Peyer's patch (tissue), 4 donors: ENCODE data around the gene COL2A1. TPM values are rescaled to one million over a fixed set of nuclear protein-coding genes. Genes with fewer than 3 reads are reported as not detected.
A peak's percentile ranks its signal among the peaks of the same experiment; 100 is the strongest.

Experiments
- DNase-seq, 3 donors: peaks; one replicate each; pipeline ENCODE4 v3.0.0-alpha.2; 2017 to 2019
- H3K27ac ChIP-seq, 4 donors: fragments of 200-600 bp; sonication (generic); one replicate each; pipeline ENCODE4 v1.5.1; 2016 to 2019
- H3K27me3 ChIP-seq, 2 donors: fragments of 200-600 bp; sonication (generic); one replicate each; pipeline ENCODE4 v1.5.1; 2019
- H3K36me3 ChIP-seq, 3 donors: fragments of 200-600 bp; sonication (generic); one replicate each; pipeline ENCODE4 v1.5.1; 2016 to 2019
- H3K4me1 ChIP-seq, 4 donors: fragments of 200-600 bp; sonication (generic); one replicate each; pipeline ENCODE4 v1.5.1; 2016 to 2019
- H3K4me3 ChIP-seq, 4 donors: fragments of 200-600 bp; sonication (generic); 1 replicate in 3 of 4; 2 replicates in 1 of 4; pipeline ENCODE4 v1.5.1; 2016 to 2019; ENCODE audit warnings: mild to moderate bottlenecking in 1 of 4
- H3K9me3 ChIP-seq, 4 donors: fragments of 200-600 bp; sonication (generic); one replicate each; pipeline ENCODE4 v1.5.1; 2016 to 2019; ENCODE audit warnings: mild to moderate bottlenecking in 1 of 4
- POLR2A ChIP-seq, 2 donors: fragments of 450-650 bp; IDR thresholded peaks; one replicate each; pipeline ENCODE4 v1.5.1; 2017; ENCODE audit warnings: antibody characterized with exemption in 2 of 2, mild to moderate bottlenecking in 2 of 2, moderate library complexity in 2 of 2
- total RNA-seq, 4 donors: library from RNA; depleted of rRNA; stranded (reverse); fragments of >200 nt; gene quantifications; one replicate each; pipeline ENCODE4 v1.1.0, GENCODE V29; 2016
- TF ChIP-seq, protein P1 (sequence below), 6 experiments: fragments of 450-650 bp in 4 of 6; fragments of 200-600 bp in 2 of 6; sonication (generic) in 1 of 6; IDR thresholded peaks; one replicate each; pipeline ENCODE4 v1.5.1; 2017 to 2019; ENCODE audit warnings: antibody characterized with exemption in 6 of 6, mild to moderate bottlenecking in 3 of 6, moderate library complexity in 1 of 6

Gene COL2A1
- total RNA-seq, 4 donors from 2014 or later: 0.18 to 6.6 (median 0.27) TPM; not detected in 1

GRCh38 chr12:47980197-47980596 lies 24.1 kb downstream of the COL2A1 start:
- no peak overlapping the region for H3K27ac ChIP-seq
- no peak overlapping the region for H3K4me3 ChIP-seq
- no peaks in the 10 kb centered on the region for H3K36me3 ChIP-seq
- H3K4me1 ChIP-seq: peaks cover 0 to 9% (median 0%) of the 10 kb centered on the region in 4 donors
- TF ChIP-seq POLR2A (IDR thresholded peaks at IDR 0.05): no peak
- TF ChIP-seq, protein P1, sequence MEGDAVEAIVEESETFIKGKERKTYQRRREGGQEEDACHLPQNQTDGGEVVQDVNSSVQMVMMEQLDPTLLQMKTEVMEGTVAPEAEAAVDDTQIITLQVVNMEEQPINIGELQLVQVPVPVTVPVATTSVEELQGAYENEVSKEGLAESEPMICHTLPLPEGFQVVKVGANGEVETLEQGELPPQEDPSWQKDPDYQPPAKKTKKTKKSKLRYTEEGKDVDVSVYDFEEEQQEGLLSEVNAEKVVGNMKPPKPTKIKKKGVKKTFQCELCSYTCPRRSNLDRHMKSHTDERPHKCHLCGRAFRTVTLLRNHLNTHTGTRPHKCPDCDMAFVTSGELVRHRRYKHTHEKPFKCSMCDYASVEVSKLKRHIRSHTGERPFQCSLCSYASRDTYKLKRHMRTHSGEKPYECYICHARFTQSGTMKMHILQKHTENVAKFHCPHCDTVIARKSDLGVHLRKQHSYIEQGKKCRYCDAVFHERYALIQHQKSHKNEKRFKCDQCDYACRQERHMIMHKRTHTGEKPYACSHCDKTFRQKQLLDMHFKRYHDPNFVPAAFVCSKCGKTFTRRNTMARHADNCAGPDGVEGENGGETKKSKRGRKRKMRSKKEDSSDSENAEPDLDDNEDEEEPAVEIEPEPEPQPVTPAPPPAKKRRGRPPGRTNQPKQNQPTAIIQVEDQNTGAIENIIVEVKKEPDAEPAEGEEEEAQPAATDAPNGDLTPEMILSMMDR (IDR thresholded peaks at IDR 0.05): no peak
- DNase-seq: peak in 1 of 3 donors; percentile 45
- no peaks in the 10 kb centered on the region for H3K27me3 ChIP-seq
- H3K9me3 ChIP-seq: no peaks in the 10 kb centered on the region

GRCh38 chr12:47979686-47980085 lies 24.6 kb downstream of the COL2A1 start:
- DNase-seq: no peak
- Histone ChIP-seq H3K4me3 (no peak overlapping the region), H3K27ac (no peak overlapping the region), H3K36me3 (no peaks in the 10 kb centered on the region), H3K9me3 (no peaks in the 10 kb centered on the region), H3K27me3 (no peaks in the 10 kb centered on the region), H3K4me1 (peaks cover 0 to 9% (median 0%) of the 10 kb centered on the region in 4 donors)
- TF ChIP-seq, protein P1 (IDR thresholded peaks at IDR 0.05): no peak
- TF ChIP-seq POLR2A (IDR thresholded peaks at IDR 0.05): no peak

DNA sequence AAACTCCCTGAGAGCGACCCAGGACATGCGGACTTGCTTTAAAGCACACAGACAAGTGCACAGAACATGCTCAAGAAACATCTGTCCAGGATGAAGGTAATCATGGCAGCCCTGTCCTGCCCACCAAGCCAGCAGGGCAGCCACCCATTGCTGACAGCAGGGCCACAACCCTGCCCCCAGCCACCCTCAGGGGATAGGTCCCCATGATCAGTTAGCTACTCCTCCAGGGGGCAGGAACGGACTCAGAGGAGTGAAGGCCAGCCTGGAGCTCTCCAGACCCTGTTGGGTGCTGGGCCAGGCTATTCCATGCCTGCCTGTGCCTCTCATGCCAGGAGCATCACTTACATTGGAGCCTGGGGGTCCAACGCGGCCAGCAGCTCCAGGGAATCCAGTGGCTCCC lies 25.1 kb downstream of the COL2A1 start:
- Histone ChIP-seq H3K4me1 (peaks cover 0 to 9% (median 0%) of the 10 kb centered on the region in 4 donors), H3K4me3 (no peak overlapping the region), H3K36me3 (no peaks in the 10 kb centered on the region), H3K9me3 (no peaks in the 10 kb centered on the region), H3K27me3 (no peaks in the 10 kb centered on the region), H3K27ac (no peak overlapping the region)
- TF ChIP-seq, protein P1 (IDR thresholded peaks at IDR 0.05): no peak
- TF ChIP-seq POLR2A (IDR thresholded peaks at IDR 0.05): no peak
- DNase-seq: no peak

DNA sequence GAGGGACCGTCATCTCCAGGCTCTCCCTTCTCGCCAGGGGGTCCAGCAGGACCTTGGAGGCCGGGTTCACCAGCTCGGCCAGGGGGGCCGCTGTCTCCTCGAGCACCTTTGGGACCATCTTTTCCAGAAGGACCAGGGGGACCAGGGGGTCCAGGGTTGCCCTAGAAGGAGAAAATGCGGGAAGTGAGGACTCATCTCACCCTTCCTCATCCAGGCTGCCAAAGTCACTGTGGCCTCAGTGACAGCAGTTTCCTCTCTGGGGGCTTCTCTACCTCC lies 25.7 kb downstream of the COL2A1 start:
- Histone ChIP-seq H3K4me1 (peaks cover 0 to 9% (median 0%) of the 10 kb centered on the region in 4 donors), H3K27me3 (no peaks in the 10 kb centered on the region), H3K36me3 (no peaks in the 10 kb centered on the region), H3K9me3 (no peaks in the 10 kb centered on the region), H3K27ac (no peak overlapping the region), H3K4me3 (no peak overlapping the region)
- no peak for DNase-seq
- TF ChIP-seq, protein P1 (IDR thresholded peaks at IDR 0.05): no peak
- TF ChIP-seq POLR2A (IDR thresholded peaks at IDR 0.05): no peak

DNA sequence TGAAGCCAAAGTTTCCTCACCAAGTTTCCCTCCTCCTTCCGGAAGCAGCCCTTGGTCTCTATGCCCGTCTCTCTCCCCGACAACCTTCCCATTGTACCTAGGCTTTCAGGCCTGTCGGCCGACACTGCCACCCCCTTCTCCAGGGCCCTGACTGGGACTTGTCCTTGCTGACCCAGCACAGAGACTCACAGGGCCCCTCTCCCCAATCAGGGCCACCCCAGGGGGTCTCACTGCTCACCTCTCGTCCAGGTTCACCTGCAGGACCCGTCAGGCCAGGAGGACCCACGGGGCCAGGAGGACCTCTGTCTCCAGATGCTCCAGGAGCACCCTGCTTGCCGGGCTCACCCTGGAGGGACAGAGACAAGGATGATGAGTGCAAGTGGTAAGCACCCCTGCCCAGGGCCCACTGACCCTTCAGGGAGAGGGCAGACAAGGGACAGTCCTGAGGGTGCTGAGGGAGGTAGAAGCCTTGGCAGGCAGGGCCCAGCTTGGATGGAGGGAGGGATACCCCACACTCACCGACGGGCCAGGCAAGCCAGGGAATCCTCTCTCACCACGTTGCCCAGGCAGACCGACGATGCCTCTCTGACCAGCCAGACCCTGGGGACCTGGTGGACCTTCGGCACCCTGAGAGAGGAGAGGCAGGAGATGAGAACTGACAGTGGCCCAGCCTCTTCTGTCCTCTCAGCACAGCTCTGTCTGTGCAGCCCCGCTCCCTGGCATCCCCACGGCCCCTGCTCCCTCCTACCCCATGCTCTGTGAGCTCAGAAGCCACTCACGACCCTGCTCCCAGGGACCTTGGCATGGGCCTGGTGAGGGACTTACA lies 26.3 kb downstream of the COL2A1 start:
- Histone ChIP-seq H3K27ac (no peak overlapping the region), H3K4me1 (peaks cover 0 to 9% (median 0%) of the 10 kb centered on the region in 4 donors), H3K27me3 (no peaks in the 10 kb centered on the region), H3K4me3 (no peak overlapping the region), H3K36me3 (no peaks in the 10 kb centered on the region), H3K9me3 (no peaks in the 10 kb centered on the region)
- TF ChIP-seq POLR2A (IDR thresholded peaks at IDR 0.05): no peak
- TF ChIP-seq, protein P1 (IDR thresholded peaks at IDR 0.05): no peak
- DNase-seq: no peak
